ENCODE data around the gene VASN. TPM values are rescaled to one million over a fixed set of nuclear protein-coding genes. Genes with fewer than 3 reads are reported as not detected.
"Not testable (repeated sequence)": the region's sequence is repeated elsewhere in the genome, so short reads cannot be mapped to it uniquely, and the experiment has no call there.

The VASN gene
- total and polyA plus RNA-seq, 12 donors: 0.77 to 44.7 (median 21.3) TPM

GRCh38 chr16:4391631-4392381 is 20.2 kb downstream of the VASN start:
- peaks cover 0 to 28% of the 10 kb centered on the region in 2 donors for H3K36me3 ChIP-seq (replicated peaks in 1 of 2)

GRCh38 chr16:4392382-4393239 is 21.0 kb downstream of the VASN start:
- peak overlapping the region in 2 of 5 donors; percentile 49 to 68 for H3K27ac ChIP-seq
- H3K36me3 ChIP-seq (replicated peaks in 1 of 2): peaks cover 0 to 27% of the 10 kb centered on the region in 2 donors
- intact Hi-C loops (cut with DNase I): no loop called here
- no peaks in the 10 kb centered on the region for H3K27me3 ChIP-seq
- no peaks in the 10 kb centered on the region for H3K9me3 ChIP-seq (replicated peaks in 1 of 3)
- H3K4me3 ChIP-seq: no peak overlapping the region
- no peak for TF ChIP-seq POLR2A (IDR thresholded peaks at IDR 0.05)
- TF ChIP-seq CTCF (IDR thresholded peaks at IDR 0.05): no peak
- 39 to 73% (median 69%) methylated on average over 8 to 27 of the region's 27 CpGs for WGBS, 4 donors
- H3K4me1 ChIP-seq (replicated peaks in 1 of 2): peaks cover 2 to 17% of the 10 kb centered on the region in 2 donors
- DNase-seq: no peak

More at GRCh38 chr16:4391631-4392381, 20.2 kb downstream of the VASN start:
- Histone ChIP-seq H3K9me3 (replicated peaks in 1 of 3) (no peaks in the 10 kb centered on the region), H3K4me3 (no peak overlapping the region), H3K27me3 (no peaks in the 10 kb centered on the region), H3K27ac (peak overlapping the region in 2 of 5 donors; percentile 49 to 68), H3K4me1 (replicated peaks in 1 of 2) (peaks cover 9 to 25% of the 10 kb centered on the region in 2 donors)
- 81 to 100% (median 87%) methylated on average over 3 to 22 of the region's 22 CpGs for WGBS, 4 donors
- intact Hi-C loops (cut with DNase I): no loop called here
- no peak for DNase-seq
- TF ChIP-seq POLR2A (IDR thresholded peaks at IDR 0.05) (no peak), CTCF (IDR thresholded peaks at IDR 0.05) (no peak)

GRCh38 chr16:4393240-4393600 is 21.6 kb downstream of the VASN start:
- H3K27me3 ChIP-seq: no peaks in the 10 kb centered on the region
- no peak for DNase-seq
- peaks cover 0 to 13% of the 10 kb centered on the region in 2 donors for H3K4me1 ChIP-seq (replicated peaks in 1 of 2)
- H3K27ac ChIP-seq: peak overlapping the region in 2 of 5 donors; percentile 49 to 68
- WGBS, 4 donors: 68 to 96% (median 79%) methylated on average over 3 to 6 of the region's 6 CpGs
- peaks cover 0 to 21% of the 10 kb centered on the region in 2 donors for H3K36me3 ChIP-seq (replicated peaks in 1 of 2)
- intact Hi-C loops (cut with DNase I): no loop called here
- TF ChIP-seq POLR2A (IDR thresholded peaks at IDR 0.05): no peak
- TF ChIP-seq CTCF (IDR thresholded peaks at IDR 0.05): no peak
- no peaks in the 10 kb centered on the region for H3K9me3 ChIP-seq (replicated peaks in 1 of 3)
- H3K4me3 ChIP-seq: no peak overlapping the region

GRCh38 chr16:4393850-4394249 is 22.2 kb downstream of the VASN start:
- H3K9me3 ChIP-seq (replicated peaks in 1 of 3); H3K27me3 ChIP-seq; intact Hi-C loops (cut with DNase I); DNase-seq; H3K27ac ChIP-seq; H3K4me3 ChIP-seq: not testable (repeated sequence)
- Histone ChIP-seq H3K4me1 (replicated peaks in 1 of 2) (peaks cover 0 to 13% of the 10 kb centered on the region in 2 donors), H3K36me3 (replicated peaks in 1 of 2) (peaks cover 0 to 19% of the 10 kb centered on the region in 2 donors)
- WGBS, 4 donors: 96 to 99% (median 97%) methylated on average over 15 of the region's 15 CpGs
